ENCODE results near the gene ITGB4.

The ITGB4 gene

GRCh38 chr17:75765981-75766380, 44.7 kb downstream of the ITGB4 start:
- peaks cover 11% of the 10 kb centered on the region; the same call in 1 of the 2 replicates for H3F3A ChIP-seq (ENCODE audit: insufficient read depth, low read length)
- no peak overlapping the region for H3K27ac ChIP-seq (ENCODE audit: low read length)
- DNase-seq, result no peak

GRCh38 chr17:75767881-75768280, 46.6 kb downstream of the ITGB4 start:
- H3K79me2 ChIP-seq (ENCODE audit: low read length), result no peaks in the 10 kb centered on the region

More at GRCh38 chr17:75765981-75766380, 44.7 kb downstream of the ITGB4 start:
- H3K27me3 ChIP-seq (replicated peaks; ENCODE audit: insufficient read depth, low read length), result no peaks in the 10 kb centered on the region
- no peak overlapping the region for H3K4me2 ChIP-seq (ENCODE audit: low read depth, low read length)
- no peaks in the 10 kb centered on the region for H3K9me3 ChIP-seq (replicated peaks; ENCODE audit: insufficient read depth, low read length)
- no peak overlapping the region for H2AFZ ChIP-seq (ENCODE audit: low read length)
- H4K20me1 ChIP-seq (ENCODE audit: insufficient read depth, low read length), result no peaks in the 10 kb centered on the region
- no peak for TF ChIP-seq EZH2phosphoT487 (IDR thresholded peaks at IDR 0.05; ENCODE audit: low read length)
- no peak for TF ChIP-seq CTCF (IDR thresholded peaks at IDR 0.05; ENCODE audit: low read length)
- no peak for TF ChIP-seq EZH2 (optimal IDR thresholded peaks at IDR 0.05; ENCODE audit: low read depth, low read length)
- H3K9ac ChIP-seq (ENCODE audit: low read length), result no peak overlapping the region
- no peaks in the 10 kb centered on the region for H3K36me3 ChIP-seq (replicated peaks; ENCODE audit: insufficient read depth, low read length)
- H3K4me3 ChIP-seq (ENCODE audit: low read length), result no peak overlapping the region
- H3K79me2 ChIP-seq (ENCODE audit: low read length), result no peaks in the 10 kb centered on the region
- peaks cover 8% of the 10 kb centered on the region; the same call in 1 of the 2 replicates for H3K4me1 ChIP-seq (ENCODE audit: low read length)
- H3K9me2 ChIP-seq (replicated peaks; ENCODE audit: insufficient read depth, low read length), result no peaks in the 10 kb centered on the region

GRCh38 chr17:75769536-75769935, 48.3 kb downstream of the ITGB4 start:
- peaks cover 11% of the 10 kb centered on the region; the same call in 1 of the 2 replicates for H3F3A ChIP-seq (ENCODE audit: insufficient read depth, low read length)
- no peak overlapping the region for H3K9ac ChIP-seq (ENCODE audit: low read length)
- H3K36me3 ChIP-seq (replicated peaks; ENCODE audit: insufficient read depth, low read length), result no peaks in the 10 kb centered on the region
- no peaks in the 10 kb centered on the region for H4K20me1 ChIP-seq (ENCODE audit: insufficient read depth, low read length)
- DNase-seq, result no peak
- H3K4me2 ChIP-seq (ENCODE audit: low read depth, low read length), result no peak overlapping the region
- no peak overlapping the region for H3K4me3 ChIP-seq (ENCODE audit: low read length)
- H3K27ac ChIP-seq (ENCODE audit: low read length), result no peak overlapping the region
- H3K9me3 ChIP-seq (replicated peaks; ENCODE audit: insufficient read depth, low read length), result no peaks in the 10 kb centered on the region
- H3K79me2 ChIP-seq (ENCODE audit: low read length), result no peaks in the 10 kb centered on the region
- H3K27me3 ChIP-seq (replicated peaks; ENCODE audit: insufficient read depth, low read length), result no peaks in the 10 kb centered on the region
- H3K4me1 ChIP-seq (ENCODE audit: low read length), result no peaks in the 10 kb centered on the region
- TF ChIP-seq CTCF (IDR thresholded peaks at IDR 0.05; ENCODE audit: low read length) (no peak), EZH2phosphoT487 (IDR thresholded peaks at IDR 0.05; ENCODE audit: low read length) (no peak), EZH2 (optimal IDR thresholded peaks at IDR 0.05; ENCODE audit: low read depth, low read length) (no peak)
- H3K9me2 ChIP-seq (replicated peaks; ENCODE audit: insufficient read depth, low read length), result no peaks in the 10 kb centered on the region
- no peak overlapping the region for H2AFZ ChIP-seq (ENCODE audit: low read length)

More at GRCh38 chr17:75767881-75768280, 46.6 kb downstream of the ITGB4 start:
- no peak for TF ChIP-seq CTCF (IDR thresholded peaks at IDR 0.05; ENCODE audit: low read length)
- Histone ChIP-seq H3K27me3 (replicated peaks; ENCODE audit: insufficient read depth, low read length) (no peaks in the 10 kb centered on the region), H3K9me3 (replicated peaks; ENCODE audit: insufficient read depth, low read length) (no peaks in the 10 kb centered on the region), H4K20me1 (ENCODE audit: insufficient read depth, low read length) (no peaks in the 10 kb centered on the region), H3K4me2 (ENCODE audit: low read depth, low read length) (no peak overlapping the region), H3K9me2 (replicated peaks; ENCODE audit: insufficient read depth, low read length) (no peaks in the 10 kb centered on the region), H3K9ac (ENCODE audit: low read length) (no peak overlapping the region), H3K4me1 (ENCODE audit: low read length) (peaks cover 8% of the 10 kb centered on the region; the same call in 1 of the 2 replicates), H3K27ac (ENCODE audit: low read length) (no peak overlapping the region), H3K36me3 (replicated peaks; ENCODE audit: insufficient read depth, low read length) (no peaks in the 10 kb centered on the region), H2AFZ (ENCODE audit: low read length) (no peak overlapping the region), H3K4me3 (ENCODE audit: low read length) (no peak overlapping the region), H3F3A (ENCODE audit: insufficient read depth, low read length) (peaks cover 11% of the 10 kb centered on the region; the same call in 1 of the 2 replicates)
- DNase-seq, result no peak
